IPS-NIHi11 (cell line): ENCODE data around the gene MYO1A.

Experiments
- DNase-seq: peaks from one replicate; pipeline ENCODE4 v3.0.0; 2012; ENCODE audit warnings: mixed read lengths, low spot score

The MYO1A gene

GRCh38 chr12:57012600-57013465, 37.1 kb downstream of the MYO1A start:
- DNase-seq = no peak

GRCh38 chr12:57011438-57012424, 38.2 kb downstream of the MYO1A start:
- no peak for DNase-seq

GRCh38 chr12:57010627-57011247, 39.2 kb downstream of the MYO1A start:
- no peak for DNase-seq

GRCh38 chr12:57009949-57010626, 39.8 kb downstream of the MYO1A start:
- no peak for DNase-seq

DNA sequence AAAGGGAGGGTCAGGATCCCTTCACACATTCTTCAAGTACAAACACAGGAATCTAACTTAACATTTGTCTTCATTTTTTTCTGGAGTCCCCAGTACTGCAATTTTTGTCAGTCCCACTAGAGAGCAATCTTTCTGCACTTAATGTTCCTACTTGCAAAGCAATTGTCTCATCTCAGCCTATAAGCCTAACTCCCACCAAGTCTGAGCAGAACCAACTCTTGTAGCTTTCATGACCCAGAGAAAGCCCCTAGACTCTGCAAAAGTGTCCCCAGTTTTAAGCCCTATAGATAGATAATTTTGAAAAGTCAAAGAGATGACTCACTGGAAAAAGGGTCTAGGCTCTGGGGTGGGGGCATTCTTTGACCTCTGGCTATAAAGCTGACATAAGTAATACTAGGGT, 41.8 kb downstream of the MYO1A start:
- DNase-seq = peak; percentile 50

DNA sequence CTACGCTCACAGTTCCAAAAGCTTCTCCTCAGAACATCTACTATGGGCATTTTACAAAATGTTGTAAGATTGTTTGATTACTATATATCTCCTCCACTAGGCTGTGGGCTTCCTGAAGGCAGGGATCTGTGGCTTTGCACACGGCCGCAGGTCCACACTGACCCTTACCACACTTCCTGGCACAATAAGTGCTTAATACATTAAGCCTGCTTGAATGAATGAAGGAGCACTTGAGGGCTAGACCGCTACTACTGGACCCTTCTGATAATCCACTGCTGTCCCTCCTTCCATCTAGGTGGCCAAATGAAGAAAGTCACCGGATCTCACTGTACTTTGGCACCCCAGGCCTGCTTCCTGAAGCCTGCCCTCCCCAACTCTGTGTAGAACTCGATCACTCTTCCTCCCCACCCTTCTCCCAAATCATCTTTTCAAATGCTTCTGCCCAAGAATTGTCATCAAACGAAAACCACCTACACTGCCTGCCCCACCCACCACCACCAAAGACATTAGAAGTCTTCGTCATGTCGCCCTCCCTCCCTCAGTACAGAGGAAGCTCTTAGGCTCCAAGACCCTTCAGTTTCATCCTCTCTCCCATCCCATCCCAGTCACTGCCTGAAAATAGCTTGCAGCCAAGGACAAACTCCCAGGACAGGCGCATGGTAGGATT, 43.0 kb downstream of the MYO1A start:
- no peak for DNase-seq

GRCh38 chr12:57005980-57006808, 43.7 kb downstream of the MYO1A start, which contains the start of gene ZBTB39:
Gene ZBTB39 (minus strand): TSS chr12:57006546. CDS start chr12:57004917, 1,629 bp downstream.
- peak; percentile 98 for DNase-seq

GRCh38 chr12:57004651-57005050, 45.3 kb downstream of the MYO1A start:
- DNase-seq = no peak

DNA sequence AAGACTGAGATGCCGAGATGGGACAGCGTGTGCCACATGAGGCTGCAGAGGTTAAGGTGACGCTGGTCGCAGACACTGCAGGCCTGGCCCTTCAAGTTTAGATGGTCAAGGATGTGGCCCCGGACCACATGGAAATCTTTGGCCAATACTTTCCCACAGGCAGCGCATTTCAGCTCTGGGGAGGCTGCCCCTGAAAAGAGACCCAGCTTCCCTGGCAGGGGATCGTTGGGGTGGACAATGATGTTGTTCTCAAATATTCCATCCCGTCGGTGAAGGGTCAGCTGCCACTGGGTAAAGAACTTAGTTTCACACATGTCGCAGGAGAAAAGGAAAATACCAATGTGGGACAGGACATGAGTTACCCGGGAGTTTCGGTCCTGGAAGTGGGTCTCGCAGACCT, 46.5 kb downstream of the MYO1A start:
- no peak for DNase-seq

GRCh38 chr12:57001448-57001906, 48.5 kb downstream of the MYO1A start:
- DNase-seq = peak; percentile 93

- DNase-seq = no peak
Observed at GRCh38 chr12:57000393-57000792, 49.5 kb downstream of the MYO1A start.

DNA sequence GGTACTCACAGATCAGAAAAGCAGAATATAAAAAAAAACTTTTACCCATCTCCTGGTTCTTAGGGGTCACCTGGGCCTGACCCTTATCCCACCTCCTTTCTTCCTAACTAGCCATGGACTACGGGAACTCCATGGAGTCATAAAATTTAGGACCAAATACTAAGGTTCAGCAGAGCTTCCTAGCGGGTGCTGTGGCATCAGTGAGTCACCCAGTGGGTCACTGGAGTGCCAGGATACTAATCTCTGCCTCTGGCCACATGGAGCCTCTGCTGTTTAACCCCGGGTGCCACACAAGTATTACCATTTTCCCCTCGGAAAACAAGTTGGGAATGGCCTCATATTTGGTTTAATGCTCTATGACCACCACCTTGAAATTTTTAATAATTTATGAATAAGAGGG, 50.5 kb downstream of the MYO1A start:
- no peak for DNase-seq

GRCh38 chr12:56998981-56999380, 50.9 kb downstream of the MYO1A start:
- DNase-seq = no peak

DNA sequence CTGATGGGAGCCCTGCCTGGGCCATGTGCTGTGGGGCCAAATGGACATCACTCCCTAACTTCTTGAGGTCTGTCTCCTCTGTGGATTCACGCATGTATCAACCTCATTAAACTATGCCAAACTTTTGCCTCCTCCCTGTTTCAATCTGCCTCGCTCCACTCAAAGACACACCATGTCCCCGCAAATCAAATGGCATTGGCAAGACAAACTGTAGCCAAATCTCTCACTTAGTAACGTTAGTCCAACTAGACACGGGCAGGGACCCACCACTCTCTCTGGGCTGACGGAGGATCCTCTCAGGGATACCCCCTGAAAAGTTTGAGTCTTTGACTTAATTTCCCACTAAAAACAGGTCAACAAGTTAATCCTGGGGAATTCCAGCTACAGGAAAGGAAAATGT, 51.6 kb downstream of the MYO1A start:
- no peak for DNase-seq

GRCh38 chr12:56996793-56997545, 53.0 kb downstream of the MYO1A start:
- no peak for DNase-seq

- no peak for DNase-seq
Observed at GRCh38 chr12:56995930-56996496, 53.9 kb downstream of the MYO1A start.

DNA sequence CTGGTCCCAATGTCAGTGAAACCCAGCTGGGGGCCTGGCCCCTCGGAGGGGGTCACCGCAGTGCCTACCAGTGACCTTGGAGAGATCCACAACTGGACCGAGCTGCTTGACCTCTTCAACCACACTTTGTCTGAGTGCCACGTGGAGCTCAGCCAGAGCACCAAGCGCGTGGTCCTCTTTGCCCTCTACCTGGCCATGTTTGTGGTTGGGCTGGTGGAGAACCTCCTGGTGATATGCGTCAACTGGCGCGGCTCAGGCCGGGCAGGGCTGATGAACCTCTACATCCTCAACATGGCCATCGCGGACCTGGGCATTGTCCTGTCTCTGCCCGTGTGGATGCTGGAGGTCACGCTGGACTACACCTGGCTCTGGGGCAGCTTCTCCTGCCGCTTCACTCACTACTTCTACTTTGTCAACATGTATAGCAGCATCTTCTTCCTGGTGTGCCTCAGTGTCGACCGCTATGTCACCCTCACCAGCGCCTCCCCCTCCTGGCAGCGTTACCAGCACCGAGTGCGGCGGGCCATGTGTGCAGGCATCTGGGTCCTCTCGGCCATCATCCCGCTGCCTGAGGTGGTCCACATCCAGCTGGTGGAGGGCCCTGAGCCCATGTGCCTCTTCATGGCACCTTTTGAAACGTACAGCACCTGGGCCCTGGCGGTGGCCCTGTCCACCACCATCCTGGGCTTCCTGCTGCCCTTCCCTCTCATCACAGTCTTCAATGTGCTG, 54.6 kb downstream of the MYO1A start:
- DNase-seq = no peak

DNA sequence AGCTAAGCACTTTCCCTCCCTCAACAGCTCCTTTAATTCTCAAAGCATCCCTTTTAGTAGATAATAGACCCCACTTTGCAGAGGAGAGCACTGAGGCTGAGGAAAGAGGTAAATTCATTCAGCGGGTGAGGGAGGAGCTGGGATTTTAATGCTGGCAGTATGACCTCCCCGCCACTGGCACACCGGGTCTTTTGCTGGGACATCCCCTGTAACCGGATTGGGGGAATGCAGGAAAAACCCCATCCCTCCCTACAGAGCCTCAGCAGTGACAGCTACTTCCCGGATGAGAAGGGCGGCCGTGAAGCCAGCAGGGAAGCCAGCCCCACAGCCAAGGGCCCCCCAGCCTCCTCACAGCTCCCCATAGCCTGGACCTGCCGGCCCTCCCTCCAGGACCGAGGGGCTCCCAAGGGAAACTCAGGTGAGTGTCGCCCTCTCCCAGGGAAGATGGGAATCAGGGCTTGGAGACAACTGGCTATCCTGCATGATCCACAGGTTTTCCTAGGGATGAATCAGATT, 55.6 kb downstream of the MYO1A start:
- no peak for DNase-seq
